GM12872 (cell line): ENCODE data around the gene A3GALT2.

Experiments used
- TF ChIP-seq, protein P1 (sequence below): IDR thresholded peaks from 3 replicates; pipeline ENCODE4 v1.5.1; 2011; ENCODE audit warnings: low read depth, mild to moderate bottlenecking, low read length, moderate library complexity; ENCODE audit not compliant: insufficient read depth

The A3GALT2 gene

DNA sequence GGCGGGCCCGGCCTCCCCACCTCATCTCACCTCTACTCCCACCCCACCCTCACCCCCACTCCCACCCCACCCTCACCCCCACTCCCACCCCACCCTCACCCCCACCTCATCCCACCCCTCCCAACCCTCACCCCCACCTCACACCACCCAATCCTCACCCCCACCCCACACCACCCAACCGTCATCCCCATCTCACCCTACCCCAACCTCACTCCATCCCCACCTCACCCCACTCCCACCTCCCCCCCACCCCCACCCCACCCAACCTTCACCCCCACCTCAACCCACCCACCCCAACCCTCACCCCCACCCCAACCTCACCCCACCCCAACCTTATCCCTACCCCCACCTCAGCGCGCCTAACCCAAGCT is 13.4 kb downstream of the A3GALT2 start:
- TF ChIP-seq, protein P1, sequence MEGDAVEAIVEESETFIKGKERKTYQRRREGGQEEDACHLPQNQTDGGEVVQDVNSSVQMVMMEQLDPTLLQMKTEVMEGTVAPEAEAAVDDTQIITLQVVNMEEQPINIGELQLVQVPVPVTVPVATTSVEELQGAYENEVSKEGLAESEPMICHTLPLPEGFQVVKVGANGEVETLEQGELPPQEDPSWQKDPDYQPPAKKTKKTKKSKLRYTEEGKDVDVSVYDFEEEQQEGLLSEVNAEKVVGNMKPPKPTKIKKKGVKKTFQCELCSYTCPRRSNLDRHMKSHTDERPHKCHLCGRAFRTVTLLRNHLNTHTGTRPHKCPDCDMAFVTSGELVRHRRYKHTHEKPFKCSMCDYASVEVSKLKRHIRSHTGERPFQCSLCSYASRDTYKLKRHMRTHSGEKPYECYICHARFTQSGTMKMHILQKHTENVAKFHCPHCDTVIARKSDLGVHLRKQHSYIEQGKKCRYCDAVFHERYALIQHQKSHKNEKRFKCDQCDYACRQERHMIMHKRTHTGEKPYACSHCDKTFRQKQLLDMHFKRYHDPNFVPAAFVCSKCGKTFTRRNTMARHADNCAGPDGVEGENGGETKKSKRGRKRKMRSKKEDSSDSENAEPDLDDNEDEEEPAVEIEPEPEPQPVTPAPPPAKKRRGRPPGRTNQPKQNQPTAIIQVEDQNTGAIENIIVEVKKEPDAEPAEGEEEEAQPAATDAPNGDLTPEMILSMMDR, result no peak

DNA sequence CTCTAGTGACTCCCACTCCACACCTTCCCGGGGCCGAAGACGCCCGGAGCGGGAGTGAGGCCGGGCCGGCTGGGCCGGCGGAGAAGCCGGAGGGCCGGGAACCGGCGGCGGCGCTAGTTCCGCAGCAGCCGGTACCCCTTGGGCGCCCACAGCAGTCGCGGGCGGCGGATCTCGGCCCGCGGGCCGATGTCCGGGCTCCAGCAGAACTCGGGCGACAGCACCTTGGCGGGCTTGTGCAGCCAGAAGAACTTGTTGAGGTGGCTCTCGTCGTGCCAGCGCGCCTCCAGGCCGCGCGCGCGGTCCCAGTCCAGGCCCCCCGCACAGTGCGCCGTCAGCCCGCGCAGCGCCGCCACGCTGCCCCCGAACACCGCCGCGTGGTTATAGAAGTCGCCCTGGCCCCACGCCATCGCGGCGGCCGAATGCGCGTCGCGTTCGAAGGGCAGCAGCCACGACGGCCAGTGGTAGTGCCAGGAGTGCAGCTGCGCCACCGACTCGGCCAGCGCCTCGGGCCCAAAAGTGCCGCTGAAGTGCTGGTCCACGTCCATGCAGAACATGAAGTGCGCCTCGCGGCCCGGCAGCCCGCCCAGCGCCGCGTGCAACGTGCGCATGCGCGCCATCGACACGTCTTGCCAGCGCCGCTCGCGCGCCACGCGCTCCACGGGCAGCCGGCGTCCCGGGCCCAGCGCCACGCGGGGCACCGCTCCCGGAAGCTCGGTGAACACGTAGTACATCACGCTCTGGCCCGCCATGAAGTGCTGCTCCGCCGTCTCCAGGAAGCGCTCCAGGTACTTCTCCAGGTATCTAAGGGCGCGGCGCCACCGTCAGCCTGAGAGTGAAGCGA is 14.0 kb downstream of the A3GALT2 start:
- TF ChIP-seq, protein P1, result no peak

DNA sequence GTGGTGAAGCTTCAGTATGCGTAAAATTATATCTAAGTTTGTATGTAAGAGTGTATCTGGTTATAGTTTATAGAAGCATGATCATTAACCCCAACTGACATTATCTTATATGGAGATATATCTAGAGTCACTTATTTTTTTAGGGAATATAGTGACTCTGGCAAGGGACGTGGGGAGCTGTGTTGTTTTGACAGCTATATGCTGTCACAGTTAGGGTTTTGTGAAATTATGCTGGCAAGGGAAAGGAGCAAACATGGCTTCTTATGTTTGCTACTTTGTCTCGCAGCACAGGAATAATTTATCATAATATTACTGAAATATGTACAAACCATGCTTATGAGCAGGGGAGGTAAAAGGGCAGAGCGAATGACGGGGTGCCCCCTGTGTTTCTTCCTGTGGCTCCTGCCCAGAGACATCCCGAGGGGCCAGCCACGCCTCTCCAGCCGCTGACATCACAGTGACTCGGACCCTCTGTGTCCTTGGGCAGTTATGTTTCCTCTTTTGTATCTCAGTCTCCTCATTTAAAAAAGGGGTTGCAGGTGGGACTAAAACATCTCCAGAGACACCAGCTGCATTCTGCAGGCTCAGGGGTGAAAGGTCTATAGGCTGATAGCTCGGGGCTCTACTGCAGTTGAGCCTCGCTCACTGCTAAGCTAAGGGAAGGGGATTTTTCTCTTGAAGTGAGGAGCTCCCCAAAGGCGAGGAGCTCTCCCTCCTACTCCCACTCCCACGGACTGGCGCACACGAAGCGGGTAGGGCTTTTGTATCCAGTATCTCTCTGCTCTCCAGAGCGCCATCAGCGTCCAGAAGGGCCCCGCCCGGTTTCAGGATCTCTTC is 14.9 kb downstream of the A3GALT2 start:
- TF ChIP-seq, protein P1, result no peak

DNA sequence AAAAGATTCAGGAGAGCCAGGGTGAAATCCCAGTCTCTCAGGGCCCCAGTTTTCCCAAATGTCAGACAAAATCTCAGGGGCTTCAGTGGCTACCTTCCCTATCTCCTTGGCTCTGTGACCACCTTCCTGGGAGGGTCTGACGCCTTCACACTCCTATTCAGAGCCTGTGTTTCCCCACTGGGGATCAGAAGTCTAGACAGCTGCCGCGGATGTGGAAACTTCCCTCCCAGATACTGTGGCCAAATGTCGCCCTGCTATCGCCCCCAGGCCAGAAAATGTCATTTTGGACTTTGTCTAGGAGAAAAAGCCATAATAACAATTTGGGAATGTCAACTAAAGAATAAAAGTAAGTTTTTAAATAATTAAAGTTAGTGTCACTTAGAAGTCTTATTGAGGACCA is 15.9 kb downstream of the A3GALT2 start:
- TF ChIP-seq, protein P1, result no peak

DNA sequence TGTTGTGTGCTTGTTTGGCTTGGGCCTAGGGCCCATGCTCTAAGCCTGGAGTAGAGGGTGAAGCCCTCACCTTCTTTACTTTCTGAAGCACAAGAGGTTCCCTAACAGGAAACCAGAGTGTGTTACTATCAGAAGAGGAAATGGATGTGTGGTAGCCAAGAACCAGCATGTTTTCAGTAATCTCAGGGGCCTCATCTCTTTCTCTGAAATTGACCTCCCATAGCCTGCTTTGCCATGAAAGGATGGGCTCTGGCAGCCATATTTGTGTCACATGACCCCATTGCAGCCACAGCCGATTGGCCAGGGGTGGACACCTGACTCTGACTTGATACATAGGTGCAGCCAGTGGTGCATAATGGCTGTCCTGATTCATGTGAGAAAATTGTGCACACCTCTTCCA is 18.6 kb downstream of the A3GALT2 start:
- TF ChIP-seq, protein P1, result no peak

DNA sequence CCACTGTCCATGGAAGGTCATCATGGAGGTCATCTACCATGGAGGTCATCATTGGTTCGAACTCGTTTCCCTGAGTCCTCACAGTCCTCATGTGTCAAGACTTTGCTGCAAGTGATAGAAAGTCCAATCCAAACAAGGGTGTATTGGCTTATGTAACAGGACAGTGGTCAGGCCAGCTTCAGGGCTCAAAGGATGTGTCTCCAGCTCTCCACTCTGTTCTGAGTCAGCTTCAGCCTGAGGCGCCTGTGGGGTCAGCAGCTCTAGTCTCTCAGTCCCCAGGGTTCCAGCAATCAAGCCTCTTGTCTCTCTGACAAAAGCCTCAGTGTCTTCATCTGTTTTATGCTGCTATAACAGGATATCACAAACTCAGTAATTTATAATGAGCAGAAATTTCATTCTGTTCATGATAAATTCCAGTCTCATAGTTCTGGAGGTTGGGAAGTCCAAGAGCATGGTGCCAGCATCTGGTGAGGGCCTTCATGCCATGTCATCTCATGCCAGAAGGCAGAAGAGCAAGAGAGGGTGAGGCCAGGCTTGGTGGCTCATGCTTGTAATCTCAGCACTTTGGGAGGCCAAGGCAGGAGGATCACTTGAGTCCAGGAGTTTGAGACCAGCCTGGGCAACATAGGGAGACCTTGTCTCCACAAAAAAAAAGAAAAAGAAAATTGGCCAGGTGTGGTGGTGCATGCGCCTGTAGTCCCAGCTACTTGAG is 19.5 kb downstream of the A3GALT2 start:
- TF ChIP-seq, protein P1, result no peak

DNA sequence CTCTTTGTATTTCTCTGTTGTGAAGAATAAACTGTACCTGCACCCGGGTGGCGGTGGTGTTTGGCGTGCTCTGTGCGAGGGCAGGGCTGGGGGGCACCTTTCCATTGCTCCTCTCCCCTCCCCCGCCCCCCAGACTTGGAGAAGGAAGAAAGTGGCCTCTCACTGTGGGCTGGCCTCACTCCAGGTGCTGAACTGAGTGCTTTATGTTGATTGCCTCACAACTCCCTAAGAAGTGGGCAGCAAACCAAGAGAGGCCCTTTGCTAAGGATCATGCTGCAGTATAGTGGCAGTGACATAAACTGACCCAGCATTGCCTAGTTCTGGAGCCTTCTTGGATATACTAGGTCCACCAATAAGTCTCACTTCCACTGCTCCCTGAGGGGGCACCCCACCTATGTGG is 20.2 kb downstream of the A3GALT2 start:
- TF ChIP-seq, protein P1, result no peak
